Thymus (tissue), 11 donors: ENCODE results near the gene UBE4B. TPM values are rescaled to one million over a fixed set of nuclear protein-coding genes. Genes with fewer than 3 reads are reported as not detected.
"Not testable (repeated sequence)": the region's sequence is repeated elsewhere in the genome, so short reads cannot be mapped to it uniquely, and the experiment has no call there.

Experiments used
- DNase-seq, 9 donors: peaks; one replicate each; pipeline ENCODE4 v3.0.0-alpha.2; 2013; ENCODE audit warnings: low spot score in 9 of 9, low read depth in 6 of 9, missing footprints in 1 of 9
- H3K27ac ChIP-seq, 2 donors: one replicate each; pipeline ENCODE4 v1.5.1; 2013; ENCODE audit warnings: control low read depth in 1 of 2, low read depth in 1 of 2, low read length in 1 of 2, mild to moderate bottlenecking in 1 of 2, moderate library complexity in 1 of 2
- H3K27me3 ChIP-seq, 2 donors: one replicate each; pipeline ENCODE4 v1.5.1; 2013; ENCODE audit warnings: low read length in 1 of 2; ENCODE audit not compliant: control insufficient read depth in 2 of 2, insufficient read depth in 1 of 2
- H3K36me3 ChIP-seq, 2 donors: one replicate each; pipeline ENCODE4 v1.5.1; 2013; ENCODE audit warnings: low read length in 1 of 2, mild to moderate bottlenecking in 1 of 2, moderate library complexity in 1 of 2; ENCODE audit not compliant: control insufficient read depth in 2 of 2, insufficient read depth in 2 of 2
- H3K4me1 ChIP-seq, 2 donors: one replicate each; pipeline ENCODE4 v1.5.1; 2013; ENCODE audit warnings: low read length in 2 of 2; ENCODE audit not compliant: control insufficient read depth in 2 of 2, insufficient read depth in 2 of 2
- H3K4me3 ChIP-seq, 2 donors: one replicate each; pipeline ENCODE4 v1.5.1; 2013; ENCODE audit warnings: low read length in 2 of 2, control low read depth in 1 of 2, mild to moderate bottlenecking in 1 of 2
- H3K9me3 ChIP-seq, 2 donors: one replicate each; pipeline ENCODE4 v1.5.1; 2013; ENCODE audit warnings: low read length in 1 of 2, mild to moderate bottlenecking in 1 of 2; ENCODE audit not compliant: control insufficient read depth in 2 of 2, insufficient read depth in 1 of 2
- WGBS: extraction: QIAGEN DNeasy Blood & Tissue Kit; methylation state at CpG from one replicate; pipeline ENCODE4 v1.1.7; 2013; 5-methylcytosine and 5-hydroxymethylcytosine counted together
- polyA plus RNA-seq: library from polyadenylated mRNA; stranded (reverse); fragments of 200-250 nt; gene quantifications from one replicate; pipeline ENCODE4 v1.2.3, GENCODE V29; 2013
- total RNA-seq: library from RNA; stranded (reverse); fragments of 120-200 nt; gene quantifications from one replicate; pipeline ENCODE4 v1.2.4, GENCODE V29; 2013
- donor health status: healthy.

UBE4B gene
- total and polyA plus RNA-seq, 2 donors, result 16.3 to 20.5 TPM

DNA sequence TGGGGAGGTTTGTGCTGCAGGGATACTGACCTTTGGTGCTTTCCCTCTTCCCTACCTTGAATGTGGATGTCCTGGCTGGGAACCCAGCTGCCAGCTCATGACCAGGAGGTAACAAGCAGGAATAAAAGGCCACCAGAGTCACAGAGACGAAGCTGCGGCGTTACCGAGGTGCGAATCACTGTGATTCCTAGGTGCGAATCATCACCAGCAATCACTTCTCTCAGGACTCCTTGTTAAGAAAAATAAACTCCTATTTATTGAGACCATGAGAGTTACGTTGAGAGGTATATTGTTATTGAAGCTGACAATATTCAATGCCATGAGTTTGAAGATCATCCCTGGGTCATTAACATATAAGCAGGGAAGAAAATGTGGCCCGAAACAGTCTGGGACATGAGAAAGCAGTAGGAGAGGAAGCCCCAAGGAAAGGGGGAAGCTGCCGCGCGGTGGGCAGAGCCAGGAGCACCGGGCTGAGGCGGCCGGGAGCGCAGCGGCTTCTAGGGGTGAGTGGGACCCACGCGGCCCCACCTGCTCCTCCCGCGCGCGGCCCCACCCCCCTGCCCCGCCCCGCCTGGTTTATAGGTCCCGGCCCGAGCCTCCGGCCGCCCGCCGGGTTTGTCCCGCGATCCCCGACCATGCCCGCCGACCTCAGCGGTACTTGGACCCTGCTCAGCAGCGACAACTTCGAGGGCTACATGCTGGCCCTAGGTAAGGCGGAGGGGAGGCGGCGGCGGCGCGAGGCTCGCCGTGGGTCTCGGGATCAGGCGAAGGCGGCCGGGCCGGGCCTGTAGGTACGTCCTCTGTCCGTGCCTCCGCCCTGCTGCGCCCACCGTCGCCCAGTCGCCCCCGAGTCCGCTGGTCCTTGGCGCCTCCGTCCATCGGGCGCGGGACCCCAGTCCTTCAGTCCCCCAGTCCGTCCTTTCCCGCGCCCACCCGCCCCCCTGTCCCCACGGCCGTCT lies 35.9 kb upstream of the UBE4B start, which contains the start of gene RBP7:
RBP7 (plus strand) TSS at position 605 of the 959 bp plus-strand sequence; CDS start at position 636, 31 bp downstream.
- Histone ChIP-seq H3K27ac (no peak within 1 kb of the TSS), H3K4me1 (peaks cover 0 to 3% of the 10 kb centered on the region in 2 donors), H3K27me3 (peaks cover 16 to 71% of the 10 kb centered on the region in 2 donors), H3K36me3 (no peaks in the 10 kb centered on the region), H3K9me3 (peaks cover 0 to 1% of the 10 kb centered on the region in 2 donors), H3K4me3 (peak within 1 kb of the TSS in 1 of 2 donors; percentile 39)
- 5% methylated on average over 71 of the region's 71 CpGs for WGBS
- peak in 2 of 9 donors; percentile 1 to 7 for DNase-seq

DNA sequence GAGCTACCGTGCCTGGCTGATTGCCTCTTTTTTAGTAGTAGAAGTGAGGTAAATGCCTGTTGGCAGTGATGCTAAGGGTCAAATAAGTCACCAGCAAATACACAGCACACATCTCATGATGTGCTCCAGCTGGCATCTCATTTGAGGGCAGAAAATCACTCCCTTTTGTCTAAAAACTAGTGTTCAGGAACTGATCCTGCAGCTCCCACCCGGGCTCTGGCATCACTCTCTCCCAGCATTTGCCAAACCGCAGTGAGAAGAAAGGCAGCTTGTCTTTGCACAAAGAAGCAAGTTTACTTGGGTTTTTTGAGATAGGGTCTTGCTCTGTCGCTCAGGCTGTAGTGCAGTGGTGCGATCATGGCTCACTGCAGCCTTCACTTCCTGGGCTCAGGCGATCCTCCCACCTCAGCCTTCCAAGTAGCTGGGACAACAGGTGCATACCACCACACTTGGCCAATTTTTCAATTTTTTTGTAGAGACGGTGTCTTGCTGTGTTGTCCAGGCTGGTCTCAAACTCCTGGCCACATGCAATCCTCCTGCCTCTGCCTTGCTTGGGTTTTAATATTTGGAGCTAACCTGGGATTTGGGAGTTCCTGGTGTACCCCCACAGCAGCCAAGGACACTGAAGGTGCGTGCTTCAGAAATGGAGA lies 31.6 kb upstream of the UBE4B start:
- Histone ChIP-seq H3K27ac (no peak overlapping the region), H3K4me3 (no peak overlapping the region), H3K27me3 (peaks cover 12 to 51% of the 10 kb centered on the region in 2 donors), H3K9me3 (peaks cover 0 to 1% of the 10 kb centered on the region in 2 donors), H3K4me1 (peaks cover 0 to 3% of the 10 kb centered on the region in 2 donors), H3K36me3 (no peaks in the 10 kb centered on the region)
- no peak for DNase-seq
- 94% methylated on average over 8 of the region's 8 CpGs for WGBS

DNA sequence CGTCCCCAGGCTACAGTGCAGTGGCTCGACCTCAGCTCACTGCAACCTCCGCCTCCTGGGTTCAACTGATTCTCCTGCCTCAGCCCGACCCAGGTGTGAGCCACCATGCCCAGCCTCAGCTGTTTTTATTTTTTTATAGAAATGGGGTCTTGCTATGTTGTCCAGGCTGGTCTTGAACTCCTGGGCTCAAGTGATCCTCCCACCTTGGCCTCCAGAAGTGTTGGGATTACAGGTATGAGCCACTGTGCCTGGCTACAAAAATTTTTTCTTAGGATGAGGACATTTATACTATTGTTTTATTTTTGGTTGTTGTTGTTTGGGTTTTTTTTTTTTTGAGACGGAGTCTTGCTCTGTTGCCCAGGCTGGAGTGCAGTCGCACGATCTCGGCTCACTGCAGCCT lies 27.5 kb upstream of the UBE4B start:
- DNase-seq, H3K9me3 ChIP-seq, H3K36me3 ChIP-seq, H3K4me3 ChIP-seq, H3K4me1 ChIP-seq, H3K27ac ChIP-seq: not testable (repeated sequence)
- 96% methylated on average over 8 of the region's 8 CpGs for WGBS
- peaks cover 0 to 11% of the 10 kb centered on the region in 2 donors for H3K27me3 ChIP-seq

DNA sequence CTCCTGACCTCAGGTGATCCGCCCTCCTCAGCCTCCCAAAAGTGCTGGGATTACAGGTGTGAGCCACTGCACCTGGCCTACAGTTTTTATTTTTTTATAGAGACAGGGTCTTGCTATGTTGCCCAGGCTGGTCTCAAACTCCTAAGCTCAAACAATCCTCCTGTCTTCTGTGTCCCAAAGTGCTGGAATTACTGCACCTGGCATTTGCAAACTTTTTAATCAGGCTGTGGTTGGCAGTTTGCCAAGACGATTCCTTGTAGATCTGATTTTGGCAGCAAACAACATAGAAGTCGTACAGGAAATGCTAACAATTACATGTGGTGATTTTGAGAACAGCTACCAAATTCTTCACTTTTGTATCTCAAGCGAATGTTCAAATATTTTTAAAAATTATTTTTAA lies 25.6 kb upstream of the UBE4B start:
- Histone ChIP-seq H3K4me1 (no peaks in the 10 kb centered on the region), H3K27me3 (peaks cover 0 to 2% of the 10 kb centered on the region in 2 donors), H3K4me3 (no peak overlapping the region), H3K9me3 (no peaks in the 10 kb centered on the region), H3K27ac (no peak overlapping the region), H3K36me3 (no peaks in the 10 kb centered on the region)
- DNase-seq, result no peak
- 96% methylated on average over 4 of the region's 4 CpGs for WGBS

DNA sequence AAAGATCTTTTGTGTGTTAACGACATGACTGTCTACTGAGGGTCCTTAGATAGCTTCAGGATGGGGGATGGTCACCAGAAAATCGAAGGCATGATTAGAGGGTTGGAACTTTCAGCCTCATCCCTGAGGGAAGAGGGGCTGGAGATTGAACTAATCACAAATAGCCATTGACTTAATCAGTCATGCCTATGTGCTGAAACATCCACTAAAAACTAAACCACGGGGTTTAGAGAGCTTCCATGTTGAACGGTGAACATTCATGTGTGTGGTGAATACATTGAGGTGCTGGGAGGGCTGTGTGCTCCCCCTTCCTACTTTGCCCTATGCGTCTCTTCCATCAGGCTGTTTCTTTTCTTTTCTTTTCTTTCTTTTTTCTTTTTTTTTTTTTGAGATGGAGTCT lies 18.7 kb upstream of the UBE4B start:
- Histone ChIP-seq H3K4me3 (no peak overlapping the region), H3K4me1 (no peaks in the 10 kb centered on the region), H3K9me3 (no peaks in the 10 kb centered on the region), H3K36me3 (no peaks in the 10 kb centered on the region), H3K27me3 (no peaks in the 10 kb centered on the region), H3K27ac (no peak overlapping the region)
- no peak for DNase-seq
- WGBS, result 93% methylated on average over 5 of the region's 5 CpGs

DNA sequence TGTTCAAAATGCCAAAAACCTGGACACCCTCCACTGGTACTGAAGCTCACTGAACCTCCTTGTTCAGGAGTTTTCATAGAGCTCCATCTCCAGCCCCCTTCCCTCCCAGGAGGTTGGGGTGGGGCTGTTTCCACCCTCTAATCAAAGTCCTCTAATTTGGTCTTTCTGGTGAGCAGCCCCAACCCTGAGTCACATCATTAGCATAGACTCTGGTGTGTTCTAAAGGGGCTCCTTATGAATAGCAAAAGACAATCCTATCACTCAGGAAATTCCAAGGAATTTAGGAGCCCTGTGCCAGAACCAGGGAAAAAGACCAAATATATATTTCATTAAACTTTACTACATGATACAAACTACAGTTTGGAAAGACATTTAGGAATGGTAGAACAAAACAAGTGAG lies 13.2 kb upstream of the UBE4B start:
- no peaks in the 10 kb centered on the region for H3K27me3 ChIP-seq
- no peaks in the 10 kb centered on the region for H3K4me1 ChIP-seq
- no peak for DNase-seq
- H3K27ac ChIP-seq, result no peak overlapping the region
- H3K9me3 ChIP-seq, result peaks cover 0 to 3% of the 10 kb centered on the region in 2 donors
- H3K36me3 ChIP-seq, result no peaks in the 10 kb centered on the region
- no peak overlapping the region for H3K4me3 ChIP-seq

DNA sequence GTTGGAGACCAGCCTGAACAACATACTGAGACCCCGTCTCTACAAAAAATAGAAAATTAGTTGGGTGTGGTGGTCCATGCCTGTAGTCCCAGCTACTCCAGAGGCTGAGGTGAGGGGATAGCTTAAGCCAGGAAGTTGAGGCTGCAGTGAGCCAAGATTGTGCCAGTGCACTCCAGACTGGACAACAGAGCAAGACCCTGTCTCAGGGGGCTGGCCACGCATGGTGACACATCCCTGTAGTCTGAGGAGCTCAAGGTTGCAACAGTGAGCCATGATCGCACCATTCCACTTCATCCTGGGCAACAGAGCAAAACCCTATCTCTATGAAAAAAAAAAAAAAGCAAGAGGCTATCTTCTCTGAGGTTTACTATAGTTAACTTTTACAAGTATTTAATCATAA lies 12.7 kb upstream of the UBE4B start:
- no peak overlapping the region for H3K27ac ChIP-seq
- H3K4me3 ChIP-seq, result no peak overlapping the region

DNA sequence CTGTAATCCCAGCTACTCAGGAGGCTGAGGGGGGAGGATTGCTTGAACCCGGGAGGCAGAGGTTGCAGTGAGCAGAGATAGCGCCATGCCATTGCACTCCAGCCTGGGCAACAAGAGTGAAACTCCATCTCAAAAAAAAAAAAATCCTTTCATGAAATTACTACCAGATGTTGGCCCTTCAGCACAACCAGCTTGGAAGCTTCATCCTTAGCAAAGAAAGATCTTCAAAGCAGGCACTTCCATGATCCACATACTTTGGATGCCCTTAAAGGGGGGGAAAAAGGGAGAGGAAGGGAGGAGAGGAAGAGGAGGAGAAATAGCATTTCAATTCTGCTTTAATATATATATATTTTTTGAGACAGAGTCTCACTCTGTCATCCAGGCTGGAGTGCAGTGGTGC lies 12.1 kb upstream of the UBE4B start:
- H3K9me3 ChIP-seq, H3K4me1 ChIP-seq, H3K4me3 ChIP-seq, H3K27me3 ChIP-seq, H3K36me3 ChIP-seq, H3K27ac ChIP-seq, DNase-seq: not testable (repeated sequence)
- 96% methylated on average over 2 of the region's 2 CpGs for WGBS

More for the DNA sequence above, 12.7 kb upstream of the UBE4B start:
- Histone ChIP-seq H3K9me3 (peaks cover 0 to 3% of the 10 kb centered on the region in 2 donors), H3K27me3 (no peaks in the 10 kb centered on the region), H3K4me1 (no peaks in the 10 kb centered on the region), H3K36me3 (no peaks in the 10 kb centered on the region)
- no peak for DNase-seq
- WGBS, result 94% methylated on average over 3 of the region's 3 CpGs

DNA sequence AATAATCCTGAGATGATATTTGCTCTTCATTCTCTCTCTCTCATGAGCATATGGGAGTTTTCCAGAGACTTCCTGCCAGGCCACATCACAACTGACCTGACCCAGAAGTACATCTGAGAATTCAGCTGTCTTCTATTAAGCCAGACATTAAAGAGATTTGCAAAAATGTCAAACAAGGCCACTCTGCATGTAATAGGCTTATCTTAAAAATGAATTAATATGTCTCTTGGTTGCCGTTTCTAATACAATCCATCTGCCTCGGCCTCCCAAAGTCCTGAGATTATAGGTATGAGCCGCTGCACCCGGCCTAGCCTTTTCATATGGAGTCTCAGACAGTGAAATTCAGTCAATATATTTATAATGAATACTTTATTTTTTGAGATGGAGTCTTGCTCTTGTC lies 10.8 kb upstream of the UBE4B start:
- H3K27ac ChIP-seq, H3K27me3 ChIP-seq, H3K36me3 ChIP-seq, DNase-seq, H3K4me3 ChIP-seq, H3K4me1 ChIP-seq, H3K9me3 ChIP-seq: not testable (repeated sequence)
- 96% methylated on average over 4 of the region's 4 CpGs for WGBS
